Mucosa of descending colon (tissue), 3 donors: ENCODE measurements around the gene HAO2. TPM values are rescaled to one million over a fixed set of nuclear protein-coding genes. Genes with fewer than 3 reads are reported as not detected.

Experiments
- ATAC-seq: fragments of 200-7000 bp; cut with Tn5 transposase; one replicate; pipeline ENCODE4 v1.9.1; 2020; ENCODE audit warnings: mild to moderate bottlenecking, moderate library complexity
- DNase-seq, 3 donors: peaks; one replicate each; pipeline ENCODE4 v3.0.0-alpha.2; 2020
- H3K36me3 ChIP-seq: fragments of 200-600 bp; one replicate; pipeline ENCODE4 v1.8.0; 2021; ENCODE audit warnings: low read depth, mild to moderate bottlenecking
- H3K4me1 ChIP-seq: fragments of 200-600 bp; one replicate; pipeline ENCODE4 v1.8.0; 2021; ENCODE audit warnings: low read depth, mild to moderate bottlenecking
- H3K4me3 ChIP-seq: fragments of 200-600 bp; one replicate; pipeline ENCODE4 v1.8.0; 2021; ENCODE audit warnings: mild to moderate bottlenecking
- H3K9me3 ChIP-seq: fragments of 200-600 bp; one replicate; pipeline ENCODE4 v1.8.0; 2021; ENCODE audit warnings: mild to moderate bottlenecking
- intact Hi-C, 2 donors: fragments of 100-400 bp; cut with DNase I in 1 of 2; cut with micrococcal nuclease in 1 of 2; formaldehyde crosslinking; loops; one replicate each; pipeline versions ENCODE4 v1.11.0 to v1.11.1; 2022; cut with DNase I, micrococcal nuclease
- total RNA-seq, 3 donors: library from RNA; stranded (reverse); fragmentation: NEBNext Ultra II Directional in 2 of 3; extraction: Animal tissue kit (Norgen Biotek cat#: 25700) in 2 of 3; gene quantifications; one replicate each; pipeline versions ENCODE4 v1.2.1 to v1.2.4, GENCODE V29; 2021 to 2023
- TF ChIP-seq, protein P1 (sequence below): fragments of 200-600 bp; IDR thresholded peaks from one replicate; pipeline ENCODE4 v1.8.0; 2022; ENCODE audit warnings: antibody characterized with exemption, mild to moderate bottlenecking
- donor health status: DM: no; HTN: no; CAD: no; lungs with moderate emphysema.
- donor health status: DM: no; HTN: no; CAD: no.
- donor health status: DM: no; HTN: yes; CAD: no.

HAO2 gene
- total RNA-seq, 3 donors from 2014 or later: not detected

DNA sequence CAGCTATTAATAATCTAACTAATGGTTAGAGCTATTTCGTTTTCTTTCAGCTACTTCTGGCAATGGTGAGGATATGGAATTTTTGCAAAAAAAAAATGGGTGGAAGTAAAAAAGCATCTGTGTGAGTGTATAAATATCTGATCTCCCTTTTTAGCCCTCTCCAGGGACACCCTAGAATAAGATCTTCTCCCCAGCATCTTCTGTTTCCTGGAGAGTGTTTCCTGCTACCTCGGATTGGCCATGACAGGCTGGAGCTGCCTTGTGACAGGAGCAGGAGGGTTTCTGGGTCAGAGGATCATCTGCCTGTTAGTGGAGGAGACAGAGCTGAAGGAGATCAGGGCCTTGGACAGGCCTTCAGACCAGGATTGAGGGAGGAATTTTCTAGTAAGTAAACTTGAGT is 70.2 kb downstream of the HAO2 start:
- H3K9me3 ChIP-seq: no peaks in the 10 kb centered on the region
- TF ChIP-seq, protein P1, sequence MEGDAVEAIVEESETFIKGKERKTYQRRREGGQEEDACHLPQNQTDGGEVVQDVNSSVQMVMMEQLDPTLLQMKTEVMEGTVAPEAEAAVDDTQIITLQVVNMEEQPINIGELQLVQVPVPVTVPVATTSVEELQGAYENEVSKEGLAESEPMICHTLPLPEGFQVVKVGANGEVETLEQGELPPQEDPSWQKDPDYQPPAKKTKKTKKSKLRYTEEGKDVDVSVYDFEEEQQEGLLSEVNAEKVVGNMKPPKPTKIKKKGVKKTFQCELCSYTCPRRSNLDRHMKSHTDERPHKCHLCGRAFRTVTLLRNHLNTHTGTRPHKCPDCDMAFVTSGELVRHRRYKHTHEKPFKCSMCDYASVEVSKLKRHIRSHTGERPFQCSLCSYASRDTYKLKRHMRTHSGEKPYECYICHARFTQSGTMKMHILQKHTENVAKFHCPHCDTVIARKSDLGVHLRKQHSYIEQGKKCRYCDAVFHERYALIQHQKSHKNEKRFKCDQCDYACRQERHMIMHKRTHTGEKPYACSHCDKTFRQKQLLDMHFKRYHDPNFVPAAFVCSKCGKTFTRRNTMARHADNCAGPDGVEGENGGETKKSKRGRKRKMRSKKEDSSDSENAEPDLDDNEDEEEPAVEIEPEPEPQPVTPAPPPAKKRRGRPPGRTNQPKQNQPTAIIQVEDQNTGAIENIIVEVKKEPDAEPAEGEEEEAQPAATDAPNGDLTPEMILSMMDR: no peak
- no peak for DNase-seq
- H3K36me3 ChIP-seq: no peaks in the 10 kb centered on the region
- no peak overlapping the region for H3K4me3 ChIP-seq
- no peak for ATAC-seq
- H3K4me1 ChIP-seq: no peaks in the 10 kb centered on the region
- intact Hi-C loops: no loop called here

DNA sequence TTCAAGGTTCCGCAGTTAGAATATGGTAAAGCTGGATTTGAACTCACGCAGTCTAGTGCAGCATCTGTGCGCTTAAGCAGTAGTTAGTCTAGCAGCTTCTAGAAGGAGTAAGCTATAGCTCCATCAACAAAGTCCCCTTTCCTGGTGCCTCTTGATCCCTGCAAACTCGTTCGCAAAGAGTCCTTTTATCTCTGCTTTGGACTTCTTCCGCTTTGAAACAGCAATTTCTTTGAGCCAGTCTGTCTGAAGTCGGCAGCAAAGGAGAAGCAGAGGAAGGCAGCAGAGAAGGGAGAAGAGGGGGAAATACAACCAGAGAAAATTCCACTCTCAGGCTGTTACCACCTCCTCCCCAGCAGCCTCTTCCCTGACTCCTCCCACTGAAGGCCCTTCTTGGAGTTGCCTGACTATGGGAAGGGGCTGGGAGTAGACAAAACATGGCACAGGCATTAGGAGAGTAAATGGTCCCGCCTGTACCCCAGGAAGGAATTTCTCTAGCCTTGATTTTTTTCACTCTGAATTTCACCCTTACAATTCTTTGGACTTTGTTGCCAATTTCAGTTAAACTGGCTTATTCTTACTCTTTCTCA is 72.2 kb downstream of the HAO2 start:
- Histone ChIP-seq H3K4me1 (no peaks in the 10 kb centered on the region), H3K9me3 (no peaks in the 10 kb centered on the region), H3K36me3 (no peaks in the 10 kb centered on the region), H3K4me3 (no peak overlapping the region)
- TF ChIP-seq, protein P1: no peak
- DNase-seq (no peak), ATAC-seq (no peak)
- intact Hi-C loops: no loop called here

DNA sequence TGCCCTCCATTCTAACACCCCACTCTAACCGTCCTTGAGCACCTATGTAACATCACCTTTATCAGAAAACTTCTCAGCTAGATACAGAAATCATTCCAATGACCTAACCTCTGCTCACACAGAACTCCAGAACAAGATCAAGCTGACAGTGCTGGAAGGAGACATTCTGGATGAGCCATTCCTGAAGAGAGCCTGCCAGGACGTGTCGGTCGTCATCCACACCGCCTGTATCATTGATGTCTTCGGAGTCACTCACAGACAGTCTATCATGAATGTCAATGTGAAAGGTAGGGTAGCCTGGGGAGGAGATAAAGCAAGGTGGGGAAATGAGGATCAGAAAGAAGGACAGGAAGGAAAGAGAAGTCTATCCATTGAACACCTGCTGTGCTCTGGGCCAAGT is 74.2 kb downstream of the HAO2 start:
- Histone ChIP-seq H3K4me3 (no peak overlapping the region), H3K36me3 (no peaks in the 10 kb centered on the region), H3K4me1 (no peaks in the 10 kb centered on the region), H3K9me3 (no peaks in the 10 kb centered on the region)
- intact Hi-C loops: no loop called here
- TF ChIP-seq, protein P1: no peak
- no peak for DNase-seq
- ATAC-seq: no peak

Other genes with a start within 250 kb of the HAO2 start
- gene WARS2, start 228.1 kb upstream of the HAO2 start, total RNA-seq: 10 to 100 TPM; 10.5 to 14.9 (median 14.5) TPM
- 10 to 100 TPM in 1 of 3 donors, 1 to 10 TPM in 2; 2.3 to 14.7 (median 4.1) TPM for gene HSD3B2, start 46.4 kb downstream of the HAO2 start, total RNA-seq
- under 1 TPM in 2 of 3 donors, not detected in 1; 0.41 to 0.48 TPM for gene HSD3B1, start 138.4 kb downstream of the HAO2 start, total RNA-seq